Activated CD8-positive, alpha-beta memory T cell treated with anti-CD3 and anti-CD28 coated beads, Interleukin-2, amount 50 U/mL, for 4 hours (primary cell): ENCODE measurements around the gene PTPRN.
"Not testable (repeated sequence)": the region's sequence is repeated elsewhere in the genome, so short reads cannot be mapped to it uniquely, and the experiment has no call there.

Experiments
- DNase-seq: peaks from one replicate; pipeline ENCODE4 v3.0.0-alpha.2; 2020

The PTPRN gene

GRCh38 chr2:219309278-219309677, at the start of gene PTPRN:
PTPRN (minus strand) TSS chr2:219309401; CDS start chr2:219309332, 69 bp downstream.
- DNase-seq, result no peak

GRCh38 chr2:219358170-219359075, 49.2 kb upstream of the PTPRN start:
- no peak for DNase-seq

GRCh38 chr2:219356834-219357233, 47.6 kb upstream of the PTPRN start:
- DNase-seq, result no peak

- no peak for DNase-seq
Observed at GRCh38 chr2:219354582-219354981, 45.4 kb upstream of the PTPRN start.

GRCh38 chr2:219353129-219353528, 43.9 kb upstream of the PTPRN start:
- no peak for DNase-seq

- DNase-seq, result peak; percentile 65
Observed at GRCh38 chr2:219352448-219353023, 43.3 kb upstream of the PTPRN start.

GRCh38 chr2:219350710-219351221, 41.6 kb upstream of the PTPRN start:
- no peak for DNase-seq

- DNase-seq, result no peak
Observed at GRCh38 chr2:219350215-219350614, 41.0 kb upstream of the PTPRN start.

GRCh38 chr2:219344751-219345430, 35.7 kb upstream of the PTPRN start:
- no peak for DNase-seq

GRCh38 chr2:219335373-219335786, 26.2 kb upstream of the PTPRN start:
- no peak for DNase-seq

GRCh38 chr2:219334076-219334475, 24.9 kb upstream of the PTPRN start:
- no peak for DNase-seq

- no peak for DNase-seq
Observed at GRCh38 chr2:219332542-219332941, 23.3 kb upstream of the PTPRN start, which contains the start of gene RESP18. RESP18 (minus strand) TSS chr2:219332744.

- DNase-seq, result no peak
Observed at GRCh38 chr2:219331560-219332213, 22.5 kb upstream of the PTPRN start.

GRCh38 chr2:219327719-219328118, 18.5 kb upstream of the PTPRN start:
- no peak for DNase-seq

GRCh38 chr2:219325657-219326315, 16.6 kb upstream of the PTPRN start:
- DNase-seq, result no peak

GRCh38 chr2:219325136-219325535, 15.9 kb upstream of the PTPRN start:
- DNase-seq, result no peak

- no peak for DNase-seq
Observed at GRCh38 chr2:219323434-219323833, 14.2 kb upstream of the PTPRN start.

GRCh38 chr2:219314804-219315468, 5.7 kb upstream of the PTPRN start:
- no peak for DNase-seq

- DNase-seq, result not testable (repeated sequence)
Observed at GRCh38 chr2:219312683-219313263, 3.6 kb upstream of the PTPRN start.

- DNase-seq, result peak; percentile 67
Observed at GRCh38 chr2:219308142-219309101, 779 bp downstream of the PTPRN start.
